ENCODE data around the gene TMEM255B.
"Not testable (repeated sequence)": the region's sequence is repeated elsewhere in the genome, so short reads cannot be mapped to it uniquely, and the experiment has no call there.

The TMEM255B gene

GRCh38 chr13:113758651-113759524 lies at the start of gene TMEM255B:
Gene TMEM255B, plus strand, starts transcription at chr13:113759226. Its CDS starts 44 bp downstream, at chr13:113759270.
- TF ChIP-seq MAX (IDR thresholded peaks at IDR 0.05; ENCODE audit: low read depth, low read length) (peak; percentile 75), MYC (IDR thresholded peaks at IDR 0.05; ENCODE audit: low read depth, low read length) (peak; percentile 40; the same call in 1 of the 2 replicates), CTCF (IDR thresholded peaks at IDR 0.05; ENCODE audit: low read depth, low read length) (no peak), POLR2A (IDR thresholded peaks at IDR 0.05; ENCODE audit: extremely low read depth, insufficient read length) (peak; percentile 49)
- H3K4me3 ChIP-seq (ENCODE audit: low read depth, low read length), result peak within 1 kb of the TSS; percentile 59
- DNase-seq (ENCODE audit: low read depth), result peak; percentile 90

GRCh38 chr13:113722921-113723320 lies 36.1 kb upstream of the TMEM255B start:
- no peak for DNase-seq (ENCODE audit: low read depth)
- TF ChIP-seq CTCF (IDR thresholded peaks at IDR 0.05; ENCODE audit: low read depth, low read length), result no peak
- TF ChIP-seq MAX (IDR thresholded peaks at IDR 0.05; ENCODE audit: low read depth, low read length), result no peak
- TF ChIP-seq POLR2A (IDR thresholded peaks at IDR 0.05; ENCODE audit: extremely low read depth, insufficient read length), result no peak
- no peak for TF ChIP-seq MYC (IDR thresholded peaks at IDR 0.05; ENCODE audit: low read depth, low read length)
- no peak overlapping the region for H3K4me3 ChIP-seq (ENCODE audit: low read depth, low read length)

GRCh38 chr13:113723410-113724015 lies 35.5 kb upstream of the TMEM255B start:
- TF ChIP-seq CTCF (IDR thresholded peaks at IDR 0.05; ENCODE audit: low read depth, low read length) (no peak), MYC (IDR thresholded peaks at IDR 0.05; ENCODE audit: low read depth, low read length) (no peak), MAX (IDR thresholded peaks at IDR 0.05; ENCODE audit: low read depth, low read length) (no peak), POLR2A (IDR thresholded peaks at IDR 0.05; ENCODE audit: extremely low read depth, insufficient read length) (no peak)
- DNase-seq (ENCODE audit: low read depth), result no peak
- no peak overlapping the region for H3K4me3 ChIP-seq (ENCODE audit: low read depth, low read length)

GRCh38 chr13:113724016-113724758 lies 34.8 kb upstream of the TMEM255B start:
- H3K4me3 ChIP-seq (ENCODE audit: low read depth, low read length), result no peak overlapping the region
- DNase-seq (ENCODE audit: low read depth), result no peak
- TF ChIP-seq MAX (IDR thresholded peaks at IDR 0.05; ENCODE audit: low read depth, low read length) (no peak), MYC (IDR thresholded peaks at IDR 0.05; ENCODE audit: low read depth, low read length) (no peak), CTCF (IDR thresholded peaks at IDR 0.05; ENCODE audit: low read depth, low read length) (no peak), POLR2A (IDR thresholded peaks at IDR 0.05; ENCODE audit: extremely low read depth, insufficient read length) (no peak)

- peak; percentile 51 for DNase-seq (ENCODE audit: low read depth)
- no peak overlapping the region for H3K4me3 ChIP-seq (ENCODE audit: low read depth, low read length)
- TF ChIP-seq MAX (IDR thresholded peaks at IDR 0.05; ENCODE audit: low read depth, low read length), result no peak
- TF ChIP-seq CTCF (IDR thresholded peaks at IDR 0.05; ENCODE audit: low read depth, low read length), result peak; percentile 57
Observed at GRCh38 chr13:113724780-113725315, 34.2 kb upstream of the TMEM255B start.

GRCh38 chr13:113725329-113726105 lies 33.5 kb upstream of the TMEM255B start:
- not testable (repeated sequence) for DNase-seq (ENCODE audit: low read depth); H3K4me3 ChIP-seq (ENCODE audit: low read depth, low read length)

GRCh38 chr13:113726106-113726821 lies 32.8 kb upstream of the TMEM255B start:
- H3K4me3 ChIP-seq (ENCODE audit: low read depth, low read length); DNase-seq (ENCODE audit: low read depth): not testable (repeated sequence)

Measured in NB4 (cell line).